Measurements from ENCODE around the gene KLKB1.

DNA sequence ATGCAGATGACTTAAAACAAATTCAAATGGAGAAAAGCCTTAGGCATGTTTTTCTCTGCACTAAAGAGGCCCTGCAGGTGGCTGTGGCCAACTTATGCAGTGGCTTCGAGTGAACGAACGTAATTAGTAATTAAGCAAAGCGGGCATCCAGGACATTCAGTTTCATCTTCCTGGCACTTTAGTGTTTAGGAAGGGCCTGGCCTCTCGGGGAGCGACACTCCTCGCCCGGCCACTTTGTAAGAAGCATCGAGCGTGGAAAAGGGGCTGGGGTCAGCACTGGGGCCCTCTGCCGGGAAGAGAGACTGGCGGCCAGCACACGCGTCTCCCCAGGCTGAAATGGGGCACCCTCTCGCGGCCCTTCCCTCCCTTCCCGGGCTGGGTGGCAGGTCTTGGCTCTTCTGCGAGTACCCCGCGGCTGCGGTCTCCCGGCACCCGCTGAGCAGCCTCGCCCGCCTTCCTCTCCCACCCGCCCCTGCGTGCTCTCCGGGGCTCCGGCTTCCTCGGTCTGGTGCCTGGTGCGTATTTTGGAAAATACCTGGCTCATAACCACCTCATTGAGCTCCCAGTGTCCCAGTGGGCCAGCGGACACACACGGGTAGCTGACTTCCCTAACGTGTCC lies 36.6 kb upstream of the KLKB1 start:
- no peak for TF ChIP-seq CTCF (conservative IDR thresholded peaks at IDR 0.05)
- no peak for TF ChIP-seq ZFX (IDR thresholded peaks at IDR 0.05)

Data from C4-2B (cell line).